ENCODE data around the gene NPPC. TPM values are rescaled to one million over a fixed set of nuclear protein-coding genes. Genes with fewer than 3 reads are reported as not detected.

NPPC gene
- total RNA-seq, 1 experiment from 2014 or later, result not detected

DNA sequence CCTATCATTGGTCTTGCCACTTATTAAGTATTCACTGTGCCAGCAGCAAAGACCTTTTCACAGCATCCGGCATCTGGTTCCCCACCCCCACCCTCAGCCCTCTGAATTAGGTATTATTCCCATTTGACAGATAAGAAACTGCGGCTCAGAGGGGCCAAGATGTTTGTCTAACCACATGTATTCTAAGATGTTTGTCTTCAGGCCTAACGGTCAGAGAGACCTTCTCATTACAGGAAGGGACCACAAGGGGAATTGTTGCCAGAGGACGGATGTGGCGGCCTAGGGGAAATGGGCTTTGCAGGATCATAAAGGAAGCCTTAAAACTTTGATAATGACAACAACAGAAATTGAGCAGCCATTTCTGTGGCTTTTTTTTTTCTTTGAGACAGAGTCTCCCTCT lies 16.6 kb downstream of the NPPC start:
- Histone ChIP-seq H3K79me2 (ENCODE audit: low read depth) (no peaks in the 10 kb centered on the region), H3K4me2 (no peak overlapping the region), H3K4me1 (replicated peaks; ENCODE audit: insufficient read depth) (no peaks in the 10 kb centered on the region), H3K9me3 (ENCODE audit: insufficient read depth, low read depth) (no peaks in the 10 kb centered on the region), H2AFZ (no peak overlapping the region), H4K20me1 (ENCODE audit: insufficient read depth) (no peaks in the 10 kb centered on the region), H3F3A (ENCODE audit: insufficient read depth, low read depth) (no peaks in the 10 kb centered on the region), H3K27me3 (ENCODE audit: insufficient read depth, low read depth) (no peaks in the 10 kb centered on the region), H3K27ac (no peak overlapping the region), H3K36me3 (ENCODE audit: low read depth) (no peaks in the 10 kb centered on the region), H3K4me3 (no peak overlapping the region), H3K9me2 (ENCODE audit: insufficient read depth) (no peaks in the 10 kb centered on the region)
- intact Hi-C loops (cut with micrococcal nuclease; ENCODE audit: unreplicated experiment), result loop anchor here (10.0 kb wide), 1 partner anchor 615 kb away; the partner anchor contains the start of genes CHRND and PRSS56
- no peak for DNase-seq
- POLR2A ChIA-PET (ENCODE audit: unreplicated experiment), result no interaction called here
- TF ChIP-seq EZH2 (IDR thresholded peaks at IDR 0.05; ENCODE audit: low read depth), result no peak
- TF ChIP-seq, protein P1, sequence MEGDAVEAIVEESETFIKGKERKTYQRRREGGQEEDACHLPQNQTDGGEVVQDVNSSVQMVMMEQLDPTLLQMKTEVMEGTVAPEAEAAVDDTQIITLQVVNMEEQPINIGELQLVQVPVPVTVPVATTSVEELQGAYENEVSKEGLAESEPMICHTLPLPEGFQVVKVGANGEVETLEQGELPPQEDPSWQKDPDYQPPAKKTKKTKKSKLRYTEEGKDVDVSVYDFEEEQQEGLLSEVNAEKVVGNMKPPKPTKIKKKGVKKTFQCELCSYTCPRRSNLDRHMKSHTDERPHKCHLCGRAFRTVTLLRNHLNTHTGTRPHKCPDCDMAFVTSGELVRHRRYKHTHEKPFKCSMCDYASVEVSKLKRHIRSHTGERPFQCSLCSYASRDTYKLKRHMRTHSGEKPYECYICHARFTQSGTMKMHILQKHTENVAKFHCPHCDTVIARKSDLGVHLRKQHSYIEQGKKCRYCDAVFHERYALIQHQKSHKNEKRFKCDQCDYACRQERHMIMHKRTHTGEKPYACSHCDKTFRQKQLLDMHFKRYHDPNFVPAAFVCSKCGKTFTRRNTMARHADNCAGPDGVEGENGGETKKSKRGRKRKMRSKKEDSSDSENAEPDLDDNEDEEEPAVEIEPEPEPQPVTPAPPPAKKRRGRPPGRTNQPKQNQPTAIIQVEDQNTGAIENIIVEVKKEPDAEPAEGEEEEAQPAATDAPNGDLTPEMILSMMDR (conservative IDR thresholded peaks at IDR 0.05), result no peak
- no TSS peak for BruUV-seq (replicated peaks)
- CTCF ChIA-PET, result no interaction called here

DNA sequence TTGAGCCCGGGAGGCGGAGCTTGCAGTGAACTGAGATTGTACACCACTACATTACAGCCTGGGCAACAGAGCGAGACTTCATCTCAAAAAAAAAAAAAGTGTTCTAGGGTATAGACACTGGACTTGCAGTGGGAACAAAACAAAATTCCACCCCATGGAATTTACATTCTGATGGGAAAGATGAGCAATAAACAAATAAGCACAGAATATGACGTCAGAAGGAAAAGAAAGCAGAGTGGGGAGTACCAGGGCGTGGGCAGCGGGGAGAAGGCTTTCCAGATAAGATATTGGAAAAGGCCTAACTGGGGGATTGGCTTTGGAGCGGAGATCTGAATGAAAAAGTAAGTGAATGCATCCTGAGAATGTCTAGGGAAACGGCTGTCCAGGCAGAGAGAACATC lies 17.6 kb downstream of the NPPC start:
- H3K4me2 ChIP-seq, result no peak overlapping the region
- H3K9me3 ChIP-seq (ENCODE audit: insufficient read depth, low read depth), result no peaks in the 10 kb centered on the region
- POLR2A ChIA-PET (ENCODE audit: unreplicated experiment), result no interaction called here
- no peak overlapping the region for H3K4me3 ChIP-seq
- H3K27ac ChIP-seq, result no peak overlapping the region
- no peaks in the 10 kb centered on the region for H3K4me1 ChIP-seq (replicated peaks; ENCODE audit: insufficient read depth)
- no peaks in the 10 kb centered on the region for H3K79me2 ChIP-seq (ENCODE audit: low read depth)
- no peak for TF ChIP-seq EZH2 (IDR thresholded peaks at IDR 0.05; ENCODE audit: low read depth)
- TF ChIP-seq, protein P1 (conservative IDR thresholded peaks at IDR 0.05), result no peak
- no peaks in the 10 kb centered on the region for H3K9me2 ChIP-seq (ENCODE audit: insufficient read depth)
- no peaks in the 10 kb centered on the region for H4K20me1 ChIP-seq (ENCODE audit: insufficient read depth)
- DNase-seq, result no peak
- intact Hi-C loops (cut with micrococcal nuclease; ENCODE audit: unreplicated experiment), result loop anchor here (10.0 kb wide), 1 partner anchor 616 kb away; the partner anchor contains the start of genes CHRND and PRSS56
- CTCF ChIA-PET, result no interaction called here
- no peaks in the 10 kb centered on the region for H3K27me3 ChIP-seq (ENCODE audit: insufficient read depth, low read depth)
- BruUV-seq (replicated peaks), result no TSS peak
- no peaks in the 10 kb centered on the region for H3F3A ChIP-seq (ENCODE audit: insufficient read depth, low read depth)
- no peak overlapping the region for H2AFZ ChIP-seq
- H3K36me3 ChIP-seq (ENCODE audit: low read depth), result no peaks in the 10 kb centered on the region

DNA sequence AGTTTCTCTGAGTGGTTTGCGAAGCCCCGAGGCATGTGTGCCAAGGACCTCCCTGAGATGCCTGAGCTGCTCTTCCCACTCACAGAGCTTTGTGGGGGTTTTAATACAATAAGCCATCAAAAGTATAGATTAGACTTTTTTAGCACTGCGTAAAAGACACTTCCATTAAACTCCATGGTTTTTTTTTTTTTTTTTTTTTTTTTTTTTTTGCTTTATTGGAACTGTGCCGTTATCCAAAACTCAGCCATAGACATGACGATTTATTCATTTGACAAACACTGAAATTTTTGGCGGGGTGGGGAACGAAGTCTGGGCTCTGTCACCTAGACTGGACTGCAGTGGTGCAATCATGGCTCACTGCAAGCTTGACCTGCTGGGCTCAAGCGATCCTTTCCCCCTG lies 18.4 kb downstream of the NPPC start:
- H3K4me2 ChIP-seq, result no peak overlapping the region
- no peaks in the 10 kb centered on the region for H4K20me1 ChIP-seq (ENCODE audit: insufficient read depth)
- no peaks in the 10 kb centered on the region for H3K27me3 ChIP-seq (ENCODE audit: insufficient read depth, low read depth)
- no peak for TF ChIP-seq EZH2 (IDR thresholded peaks at IDR 0.05; ENCODE audit: low read depth)
- TF ChIP-seq, protein P1 (conservative IDR thresholded peaks at IDR 0.05), result no peak
- H3K9me3 ChIP-seq (ENCODE audit: insufficient read depth, low read depth), result no peaks in the 10 kb centered on the region
- H3K79me2 ChIP-seq (ENCODE audit: low read depth), result no peaks in the 10 kb centered on the region
- H3K4me1 ChIP-seq (replicated peaks; ENCODE audit: insufficient read depth), result no peaks in the 10 kb centered on the region
- no peak overlapping the region for H3K27ac ChIP-seq
- H3K9me2 ChIP-seq (ENCODE audit: insufficient read depth), result no peaks in the 10 kb centered on the region
- no peak overlapping the region for H3K4me3 ChIP-seq
- BruUV-seq (replicated peaks), result no TSS peak
- intact Hi-C loops (cut with micrococcal nuclease; ENCODE audit: unreplicated experiment), result loop anchor here (10.0 kb wide), 1 partner anchor 617 kb away; the partner anchor contains the start of genes CHRND and PRSS56
- H2AFZ ChIP-seq, result no peak overlapping the region
- no peaks in the 10 kb centered on the region for H3F3A ChIP-seq (ENCODE audit: insufficient read depth, low read depth)
- no peak for DNase-seq
- no peaks in the 10 kb centered on the region for H3K36me3 ChIP-seq (ENCODE audit: low read depth)
- POLR2A ChIA-PET (ENCODE audit: unreplicated experiment), result no interaction called here
- CTCF ChIA-PET, result interaction anchor here (0.7 kb wide), 1 partner anchor 107 kb away, joined by 7 read pairs; no protein-coding TSS in a partner anchor

Measured in PC-9 (cell line).